Heart left ventricle (tissue), 13 donors: ENCODE data around the gene THAP11.

Source experiments
- POLR2A ChIP-seq, 2 donors: fragments of 450-650 bp; IDR thresholded peaks; one replicate each; pipeline ENCODE4 v1.6.1; 2017; ENCODE audit warnings: antibody characterized with exemption in 2 of 2, mild to moderate bottlenecking in 2 of 2, moderate library complexity in 2 of 2
- TF ChIP-seq, protein P1 (sequence below), 12 donors: fragments of 200-600 bp; sonication (generic) in 4 of 12; IDR thresholded peaks; one replicate each; pipeline versions ENCODE4 v1.5.0 to v1.8.0; 2018 to 2022; ENCODE audit warnings: antibody characterized with exemption in 12 of 12, mild to moderate bottlenecking in 5 of 12
- donor health status: ischemic (EF 13 %, LVEDD 7.1; RV severe dilation, severe dysfunction).
- donor health status: DM: no; HTN: yes; CAD: no.
- donor health status: DM: no; HTN: no; CAD: no.
- donor health status: ischemic (EF 25% LVEDD 6.9; RV normal size, moderate dysfunction).
- donor health status: ischemic (EF 25% LVEDD 5.7; RV mildly dilated, moderate dysfunction).
- donor health status: ischemic (EF 35%, LVEDD 5.7; RV mildly dilated, moderate dysfunction).
- donor health status: nonischemic (EF 11% LVEDD 7.7; RV severe dilation, severe dysfunction).
- donor health status: DM: yes; HTN: yes; CAD: no.
- donor health status: PGD.
- donor health status: ischemic (EF 29% LVEDD 5.4; RV normal size, mild dysfunction).
- donor health status: nonischemic (EF 23%, LVEDD 6.1; RV moderate dilation, normal function).

GRCh38 chr16:67820608-67821259 is 21.4 kb upstream of the THAP11 start:
- TF ChIP-seq, protein P1, sequence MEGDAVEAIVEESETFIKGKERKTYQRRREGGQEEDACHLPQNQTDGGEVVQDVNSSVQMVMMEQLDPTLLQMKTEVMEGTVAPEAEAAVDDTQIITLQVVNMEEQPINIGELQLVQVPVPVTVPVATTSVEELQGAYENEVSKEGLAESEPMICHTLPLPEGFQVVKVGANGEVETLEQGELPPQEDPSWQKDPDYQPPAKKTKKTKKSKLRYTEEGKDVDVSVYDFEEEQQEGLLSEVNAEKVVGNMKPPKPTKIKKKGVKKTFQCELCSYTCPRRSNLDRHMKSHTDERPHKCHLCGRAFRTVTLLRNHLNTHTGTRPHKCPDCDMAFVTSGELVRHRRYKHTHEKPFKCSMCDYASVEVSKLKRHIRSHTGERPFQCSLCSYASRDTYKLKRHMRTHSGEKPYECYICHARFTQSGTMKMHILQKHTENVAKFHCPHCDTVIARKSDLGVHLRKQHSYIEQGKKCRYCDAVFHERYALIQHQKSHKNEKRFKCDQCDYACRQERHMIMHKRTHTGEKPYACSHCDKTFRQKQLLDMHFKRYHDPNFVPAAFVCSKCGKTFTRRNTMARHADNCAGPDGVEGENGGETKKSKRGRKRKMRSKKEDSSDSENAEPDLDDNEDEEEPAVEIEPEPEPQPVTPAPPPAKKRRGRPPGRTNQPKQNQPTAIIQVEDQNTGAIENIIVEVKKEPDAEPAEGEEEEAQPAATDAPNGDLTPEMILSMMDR (IDR thresholded peaks at IDR 0.05) = no peak
- TF ChIP-seq POLR2A (IDR thresholded peaks at IDR 0.05) = no peak
